LoVo (cell line): ENCODE data around the gene ERN1.
"Not testable (repeated sequence)": the region's sequence is repeated elsewhere in the genome, so short reads cannot be mapped to it uniquely, and the experiment has no call there.

ENCODE experiments used
- DNase-seq: peaks from one replicate; pipeline ENCODE4 v3.0.0-alpha.2; 2016; ENCODE audit warnings: low spot score

ERN1 gene

DNA sequence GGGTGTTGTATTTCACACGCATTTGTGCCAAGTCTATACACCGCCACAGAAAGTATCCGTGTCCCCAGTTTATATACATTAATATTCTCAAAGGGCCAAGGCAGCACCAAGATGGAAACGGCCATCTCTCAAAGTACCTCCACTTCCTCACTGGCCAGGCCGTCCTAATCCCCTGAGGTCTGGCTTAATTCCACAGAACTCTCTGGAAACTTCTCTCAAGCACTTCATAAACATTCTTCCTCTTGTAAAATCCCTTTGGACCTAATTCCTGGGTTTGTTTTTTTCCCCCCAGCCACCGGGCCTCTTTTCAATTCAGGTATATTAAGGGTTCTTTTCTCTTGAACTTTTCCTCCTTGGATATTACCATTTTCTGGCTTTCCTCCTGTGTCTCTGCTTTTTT lies 5.1 kb upstream of the ERN1 start:
- DNase-seq = no peak

DNA sequence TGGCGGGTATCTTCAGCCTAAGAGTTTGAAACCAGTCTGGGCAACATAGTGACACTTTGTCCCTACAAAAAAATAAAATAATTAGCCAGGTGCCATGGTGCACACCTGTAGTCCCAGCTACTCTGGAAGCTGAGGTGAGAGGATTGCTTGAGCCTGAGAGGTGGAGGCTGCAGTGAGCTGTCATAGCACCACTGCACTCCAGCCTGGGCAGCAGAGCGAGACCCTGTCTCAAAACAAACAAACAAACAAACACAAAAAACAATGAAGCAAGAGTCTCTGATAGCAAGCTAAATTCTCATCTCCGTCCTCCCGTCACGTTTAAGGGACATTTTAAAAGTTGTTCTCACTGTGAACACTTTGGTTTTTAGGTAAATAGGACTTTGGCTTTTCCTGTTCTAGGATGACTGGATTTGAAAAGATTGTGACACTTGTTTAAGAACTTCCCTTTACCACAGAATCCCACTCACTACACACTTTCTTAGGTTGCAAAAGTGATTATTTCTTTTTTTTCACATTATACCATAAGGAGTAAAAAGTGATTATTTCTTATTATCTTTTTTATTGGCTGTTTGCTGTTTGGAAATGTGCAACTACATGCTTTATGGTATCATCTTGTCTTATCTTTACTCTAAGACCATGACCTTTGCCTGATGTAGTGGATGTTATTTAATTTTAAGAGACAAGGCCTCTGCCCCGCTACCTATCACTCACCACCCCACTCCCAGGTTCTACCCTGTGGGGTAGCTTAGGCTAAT lies 4.4 kb upstream of the ERN1 start:
- no peak for DNase-seq

DNA sequence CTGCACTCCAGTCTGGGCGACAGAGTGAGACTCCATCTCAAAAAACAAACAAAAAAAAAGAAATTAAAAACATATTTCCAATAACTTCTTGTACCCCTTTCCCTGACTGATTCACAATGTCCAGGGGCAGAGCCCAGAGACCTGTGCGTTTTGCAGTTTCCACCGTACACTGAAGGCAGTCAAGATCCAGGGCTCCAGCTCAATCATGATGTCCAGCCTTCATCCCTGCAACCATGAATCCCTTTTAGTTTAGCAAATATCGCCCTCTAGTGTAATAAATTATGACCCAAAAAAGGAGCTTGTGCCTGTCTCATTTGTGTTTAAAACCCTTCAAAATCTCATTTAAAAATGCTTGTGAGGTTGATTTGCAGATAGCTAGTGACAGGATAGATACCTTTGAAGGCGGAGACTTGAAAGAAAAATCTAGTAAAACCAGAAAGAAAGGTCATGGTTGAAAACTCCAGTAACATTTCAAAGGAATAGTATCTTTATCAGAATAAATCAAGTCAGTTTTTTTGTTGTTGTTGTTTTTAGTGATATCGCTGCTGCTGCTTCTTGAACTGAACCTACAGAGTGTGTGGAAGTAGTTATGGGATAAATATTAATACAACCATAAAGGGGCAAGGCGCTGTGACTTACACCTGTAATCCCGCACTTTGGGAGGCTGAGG lies 3.7 kb upstream of the ERN1 start:
- DNase-seq = peak; percentile 71

DNA sequence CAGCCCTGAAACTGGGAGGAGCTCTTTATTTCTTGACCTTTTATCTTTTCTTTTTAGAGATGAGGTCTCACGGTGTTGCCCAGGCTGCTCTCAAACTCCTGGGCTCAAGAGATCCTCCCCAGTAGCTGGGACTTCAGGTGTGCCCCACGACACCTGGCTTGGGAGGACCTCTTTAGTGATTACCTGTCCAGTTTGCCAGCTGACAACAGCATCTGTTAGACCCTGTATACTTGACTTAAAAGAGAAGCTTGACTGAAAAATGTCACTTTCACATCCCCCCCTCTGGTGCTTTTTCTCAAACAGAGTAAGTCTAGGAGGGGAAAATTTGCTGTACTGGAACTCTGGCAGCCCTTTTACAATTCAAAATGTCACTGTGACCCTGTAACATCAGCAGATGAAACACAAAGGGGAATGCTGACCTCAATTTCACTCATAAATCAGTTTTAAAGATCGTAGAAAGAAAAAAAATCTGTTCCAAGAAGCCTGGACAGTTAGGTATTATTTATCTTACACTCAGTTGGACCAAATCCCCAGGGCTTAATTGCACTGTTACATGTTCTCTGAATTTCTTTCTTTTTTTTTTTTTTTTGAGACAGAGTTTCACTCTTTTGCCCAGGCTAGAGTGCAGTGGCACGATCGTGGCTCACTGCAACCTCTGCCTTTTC lies 1.8 kb upstream of the ERN1 start:
- no peak for DNase-seq

DNA sequence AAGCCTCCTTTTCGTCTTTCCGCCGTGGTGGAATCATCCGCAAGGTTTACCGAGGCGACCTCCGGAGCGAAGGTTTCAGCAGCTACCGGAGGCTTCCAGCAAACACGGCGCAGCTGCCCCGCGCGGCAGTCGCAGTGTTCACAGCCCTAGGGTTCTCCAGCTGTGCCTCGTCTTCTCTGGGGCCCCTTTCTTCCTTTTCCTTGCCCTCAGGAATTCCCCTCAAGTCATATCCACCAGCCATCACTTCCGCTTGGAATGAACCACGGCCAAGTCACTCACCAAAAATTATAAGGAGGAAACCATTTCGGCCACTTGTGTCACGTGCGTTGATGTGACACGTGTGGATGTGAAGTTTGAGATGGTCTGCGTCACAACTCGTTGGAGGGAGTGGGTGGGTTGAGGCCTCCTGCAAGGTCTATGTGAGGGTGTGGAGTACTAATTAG lies 636 bp upstream of the ERN1 start:
- DNase-seq = no peak

DNA sequence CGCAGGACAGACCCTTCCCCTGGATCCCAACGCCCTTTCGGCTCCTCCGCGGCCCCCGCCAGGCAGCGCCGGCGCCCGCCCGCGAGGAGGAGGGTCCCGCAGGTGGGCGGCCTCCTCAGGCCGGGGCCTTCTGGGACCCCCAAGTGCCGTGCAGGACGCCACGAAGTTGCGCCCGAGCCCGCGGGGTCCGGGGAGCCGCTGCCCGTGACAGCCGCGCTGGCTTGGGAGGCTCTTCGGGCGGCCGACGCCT lies 504 bp downstream of the ERN1 start:
- no peak for DNase-seq

DNA sequence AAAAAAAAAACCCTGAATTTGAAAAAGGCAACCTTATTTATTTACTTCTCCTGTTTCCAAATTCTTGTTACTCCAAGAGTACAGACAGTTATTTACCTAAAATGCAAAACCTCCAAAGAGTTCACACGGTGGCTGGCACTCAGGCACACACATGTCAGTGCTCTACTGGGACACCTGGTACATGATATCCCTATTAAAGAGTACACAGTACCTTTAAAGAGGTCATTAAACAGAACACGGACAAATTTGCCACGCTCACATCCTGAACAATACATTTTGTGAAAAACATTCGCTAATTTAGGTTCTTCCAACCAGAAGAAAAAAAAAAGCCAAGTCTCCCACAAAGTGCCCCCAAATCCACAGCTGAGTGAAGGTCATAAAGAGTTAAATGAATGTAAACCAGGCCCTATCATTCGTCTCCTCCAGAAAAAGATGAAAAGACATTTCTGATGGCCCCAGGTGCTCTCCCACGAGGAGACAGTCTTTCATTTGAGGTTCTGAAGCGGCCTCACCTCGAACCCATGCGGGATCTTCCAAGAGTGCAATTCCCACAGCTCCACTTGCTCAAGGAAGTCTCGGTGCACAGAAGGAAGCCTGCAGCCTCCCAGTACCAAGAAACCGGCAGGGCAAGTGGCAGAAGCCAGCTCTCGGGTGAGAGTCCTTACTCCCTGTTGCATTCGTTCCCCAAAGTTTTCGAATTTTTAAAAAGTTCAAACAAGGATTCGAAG lies 993 bp downstream of the ERN1 start:
- no peak for DNase-seq

DNA sequence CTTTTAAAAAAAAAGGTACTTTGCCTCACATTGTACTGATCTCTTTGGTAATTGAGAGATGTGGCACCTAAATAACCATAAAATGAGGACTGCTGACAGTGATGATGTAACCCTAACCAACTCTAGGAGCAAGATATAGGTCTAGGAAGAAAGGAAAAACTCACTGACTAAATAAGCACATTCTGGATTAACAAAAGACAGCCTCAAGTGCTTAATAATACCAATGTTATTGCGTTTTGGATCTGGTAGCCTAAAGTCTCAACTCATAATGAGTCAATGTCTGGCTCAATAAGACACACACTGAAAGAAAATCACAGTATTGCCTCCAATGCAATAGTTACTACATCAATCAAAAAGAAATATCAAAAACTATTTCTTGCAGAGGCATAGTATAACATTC lies 3.0 kb downstream of the ERN1 start:
- no peak for DNase-seq

DNA sequence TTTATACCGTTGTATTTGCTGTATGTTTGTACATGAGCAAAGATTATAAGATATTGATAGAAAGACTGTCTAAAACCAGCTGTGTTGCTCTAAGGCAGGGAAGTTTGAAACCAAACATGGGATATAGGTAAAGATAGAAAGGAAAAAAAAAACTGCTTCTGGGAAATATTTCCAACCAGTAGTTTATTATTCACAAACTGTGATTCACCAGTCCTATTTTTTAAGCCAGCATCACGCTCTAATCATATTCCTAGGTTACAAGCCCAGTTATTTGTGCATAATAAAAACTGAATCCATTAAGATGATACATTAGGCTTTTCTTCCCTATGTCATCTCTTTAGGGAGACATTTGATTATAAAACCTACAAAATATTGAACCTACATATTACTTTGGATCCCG lies 4.0 kb downstream of the ERN1 start:
- no peak for DNase-seq

DNA sequence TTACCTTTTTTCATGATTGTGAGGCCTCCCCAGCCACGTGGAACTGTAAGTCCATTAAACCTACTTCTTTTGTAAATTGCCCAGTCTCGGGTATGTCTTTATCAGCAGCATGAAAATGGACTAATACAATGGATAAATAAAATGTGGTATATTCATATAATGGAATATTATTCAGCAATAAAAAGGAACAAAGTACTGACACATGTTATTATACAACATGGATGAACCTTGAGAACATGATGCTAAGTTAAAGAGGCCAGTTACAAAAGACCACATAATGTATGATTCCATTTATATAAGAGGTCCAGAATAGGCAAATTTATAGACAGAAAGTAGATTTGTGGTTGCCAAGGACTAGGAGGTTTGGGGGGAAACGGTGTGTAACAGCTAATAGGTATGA lies 5.3 kb downstream of the ERN1 start:
- no peak for DNase-seq

DNA sequence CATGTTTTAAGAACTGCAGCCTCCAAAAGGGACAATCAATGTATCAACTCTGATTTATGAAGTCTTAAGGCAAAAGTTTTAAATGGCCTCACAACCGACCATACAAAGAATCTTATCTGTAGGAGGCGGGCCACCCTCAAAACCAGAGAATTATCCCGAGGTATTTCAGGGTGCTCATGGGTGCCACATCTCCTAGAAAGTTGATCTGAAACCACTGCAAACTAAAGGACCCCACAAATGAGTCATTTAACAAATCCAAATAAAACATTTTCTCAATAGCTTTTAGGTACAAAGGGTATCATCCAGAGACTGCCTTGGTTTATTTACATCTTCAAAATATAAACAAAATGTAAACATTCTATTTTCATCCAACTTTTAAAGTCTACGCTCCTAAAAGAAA lies 6.8 kb downstream of the ERN1 start:
- no peak for DNase-seq

DNA sequence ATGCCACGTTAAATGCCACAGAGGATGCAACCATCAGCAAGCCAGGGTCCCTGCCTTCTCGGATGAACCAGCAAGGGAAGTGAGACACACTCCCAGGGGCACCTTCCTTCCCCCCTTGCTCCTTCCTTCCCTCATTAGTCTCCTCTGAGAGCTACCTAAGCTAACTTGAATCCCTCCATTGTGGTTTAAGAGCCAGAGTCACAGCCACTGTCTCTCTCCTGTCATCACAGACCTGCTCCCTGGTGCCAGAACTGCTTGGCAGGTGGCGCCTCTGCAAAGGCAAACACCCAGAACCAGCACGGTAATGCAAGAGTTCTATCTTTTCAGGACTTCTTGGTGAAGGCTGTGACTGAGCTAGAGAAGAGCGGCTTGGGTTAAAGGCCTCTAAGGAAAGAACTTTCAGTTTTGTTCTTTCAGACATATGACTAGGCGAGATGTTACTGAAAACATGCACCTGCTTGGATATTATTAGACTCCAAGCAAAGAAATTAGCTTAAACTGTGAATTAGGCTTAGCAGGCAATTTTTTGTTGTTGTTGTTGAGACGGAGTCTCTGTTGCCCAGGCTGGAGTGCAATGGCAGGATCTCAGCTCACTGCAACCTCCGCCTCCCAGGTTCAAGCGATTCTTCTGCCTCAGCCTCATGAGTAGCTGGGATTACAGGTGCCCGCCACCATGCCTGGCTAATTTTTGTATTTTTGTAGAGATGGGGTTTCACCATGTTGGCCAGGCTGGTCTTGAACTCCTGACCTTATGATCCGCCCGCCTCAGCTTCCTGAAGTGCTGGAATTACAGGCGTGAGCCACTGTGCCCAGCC lies 8.8 kb downstream of the ERN1 start:
- not testable (repeated sequence) for DNase-seq

DNA sequence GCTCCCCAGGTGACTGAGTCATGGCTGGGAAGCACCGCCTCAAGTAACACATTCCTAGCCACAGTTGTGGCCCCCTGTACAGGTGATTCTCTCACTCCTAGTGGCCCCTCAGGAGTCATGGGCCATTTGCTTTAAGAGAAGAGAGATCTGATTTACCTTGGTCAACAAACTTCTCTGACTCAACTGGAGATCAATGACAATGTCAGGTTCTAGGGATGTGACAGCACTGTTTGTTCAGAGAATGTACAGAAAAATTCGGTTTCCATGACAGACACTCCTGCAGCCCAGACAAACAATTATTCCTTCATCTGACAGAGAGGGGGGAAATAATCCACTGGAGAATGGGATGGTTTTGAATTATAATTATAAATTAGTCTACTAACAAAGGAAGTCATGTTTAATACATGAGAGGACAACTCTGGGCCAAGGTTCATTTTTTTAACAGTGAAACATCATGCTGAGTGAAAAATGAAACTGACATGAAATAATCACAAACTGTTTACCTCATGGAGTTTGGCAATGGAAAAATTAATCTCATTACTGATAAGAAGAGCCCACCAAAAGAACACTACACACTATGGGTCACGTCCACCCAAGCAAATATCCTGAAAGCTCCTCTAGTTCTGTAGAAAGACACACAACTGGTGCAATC lies 9.7 kb downstream of the ERN1 start:
- DNase-seq = no peak

DNA sequence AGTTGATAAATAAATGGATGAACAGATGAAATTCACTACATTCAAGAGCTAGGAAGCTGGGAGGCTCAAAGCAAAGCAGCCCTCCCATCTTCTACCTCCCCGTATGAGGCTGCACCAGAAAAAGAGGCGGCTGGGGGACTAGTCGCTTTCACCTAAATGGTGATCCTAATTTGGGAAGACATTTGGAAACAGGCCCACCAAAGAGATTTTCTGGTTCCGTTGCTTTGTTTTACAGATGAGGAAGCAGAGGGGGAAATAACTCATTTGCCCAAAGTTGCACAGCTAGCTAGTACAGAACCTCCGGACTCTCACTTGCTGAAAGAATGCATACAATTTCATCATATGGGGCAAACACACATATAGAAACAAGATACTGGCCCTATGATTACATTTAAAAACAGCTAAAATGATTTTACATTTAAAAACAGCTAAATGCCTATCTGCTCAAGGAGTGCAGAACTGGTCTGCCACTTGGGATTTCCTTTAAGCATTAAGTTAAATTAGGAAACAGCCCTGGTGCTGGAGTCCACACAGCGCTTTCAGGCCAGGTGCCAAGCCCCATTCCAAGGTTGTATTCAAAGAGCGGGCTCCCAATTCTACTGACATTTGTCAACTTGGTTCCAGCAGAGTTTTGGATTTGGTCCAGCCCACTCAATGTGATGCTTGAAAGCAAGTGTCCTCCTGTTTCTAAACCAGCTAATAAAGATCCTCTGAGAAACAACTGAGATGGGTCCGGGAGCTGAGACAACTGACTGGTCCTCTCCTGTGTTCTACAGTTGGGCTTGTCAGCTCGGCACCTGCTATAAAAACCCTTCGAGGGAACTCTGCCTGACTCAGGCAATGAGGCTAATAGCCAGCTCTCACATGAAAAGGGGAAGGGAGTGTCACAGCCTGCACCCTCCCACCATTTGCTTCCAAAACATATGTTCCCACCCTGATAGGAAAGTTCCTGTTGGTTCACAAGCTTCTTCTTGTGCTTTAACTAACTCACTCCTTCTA lies 11.7 kb downstream of the ERN1 start:
- no peak for DNase-seq

DNA sequence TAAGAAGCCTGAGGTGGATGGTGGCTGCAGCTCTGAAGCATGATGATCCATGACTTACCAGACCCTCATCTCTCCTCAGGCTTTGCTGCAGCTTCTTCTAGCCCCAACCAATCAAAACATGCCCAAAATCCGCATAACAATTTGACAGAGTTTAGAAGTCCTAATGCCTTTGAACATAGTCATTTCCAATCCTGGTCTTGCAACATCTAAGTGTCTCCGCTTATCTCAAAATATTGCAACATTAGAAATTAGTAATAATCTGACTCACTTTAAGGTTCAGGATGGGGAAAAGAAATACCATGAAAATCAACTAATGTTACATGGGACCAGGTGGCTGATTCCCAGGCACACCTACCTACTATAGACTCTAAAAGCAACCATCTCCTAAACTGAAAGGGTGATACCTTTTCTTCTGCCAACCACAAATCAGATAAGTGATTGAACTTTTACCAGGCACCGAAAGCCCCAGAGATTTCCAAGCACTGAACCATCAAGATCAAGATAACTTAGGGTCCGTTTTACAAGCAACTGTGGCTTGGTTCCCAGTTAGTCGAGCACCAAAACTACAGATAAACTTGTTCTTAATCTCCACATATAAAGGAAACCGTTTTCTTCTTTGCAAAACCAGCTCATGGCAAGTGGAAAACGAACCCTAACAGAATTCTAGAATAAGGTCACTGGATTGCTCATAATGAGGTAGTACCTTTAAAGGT lies 14.0 kb downstream of the ERN1 start:
- DNase-seq = no peak

DNA sequence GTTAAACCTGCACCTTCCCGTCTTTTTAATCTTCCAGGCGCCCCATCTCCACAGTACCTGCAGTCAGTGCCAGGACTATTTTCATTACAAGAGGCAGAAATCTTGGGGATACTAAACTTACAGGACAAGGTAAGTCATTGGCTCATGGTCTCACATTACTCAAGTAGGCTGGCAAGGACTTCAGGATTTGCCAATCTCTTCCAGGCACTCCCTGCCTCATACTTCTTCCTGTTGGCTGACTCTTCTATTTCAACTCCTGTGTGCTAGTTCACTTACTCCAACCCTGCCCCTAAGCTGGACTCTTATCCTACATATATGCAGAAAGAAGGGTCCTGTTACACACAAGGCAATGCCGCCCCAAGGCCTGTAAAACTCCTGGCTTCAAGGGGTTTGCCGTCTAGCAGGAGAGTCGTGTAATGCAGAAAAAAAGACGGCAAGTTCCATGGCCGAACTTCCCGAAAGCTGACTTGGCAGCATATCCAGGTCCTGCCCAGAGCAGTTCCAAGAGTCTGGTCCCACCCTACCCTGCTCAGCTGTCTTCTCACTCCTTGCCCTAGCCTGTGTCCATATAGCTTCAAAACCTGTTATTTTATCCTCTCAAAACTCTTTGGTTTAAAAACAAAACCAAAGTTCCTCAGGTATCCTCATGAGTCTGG lies 14.8 kb downstream of the ERN1 start:
- no peak for DNase-seq

DNA sequence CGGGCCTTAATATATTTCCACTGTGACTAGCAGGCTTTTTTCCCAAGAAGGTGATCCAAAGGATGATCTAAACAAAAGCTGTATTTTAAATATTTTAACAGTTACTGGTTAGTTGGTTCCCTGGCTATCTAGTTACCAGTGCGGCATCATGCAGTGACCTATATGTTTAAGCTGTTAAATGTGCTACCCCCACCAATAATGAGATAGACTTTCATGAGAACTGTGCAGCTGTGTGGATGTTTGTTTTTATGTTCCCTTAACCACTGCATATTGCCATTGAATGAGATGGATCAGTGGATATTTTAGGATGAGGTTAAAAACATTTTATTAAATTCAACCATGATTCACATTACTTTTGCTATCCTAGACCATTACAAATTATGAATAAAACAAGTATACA lies 16.9 kb downstream of the ERN1 start:
- no peak for DNase-seq

DNA sequence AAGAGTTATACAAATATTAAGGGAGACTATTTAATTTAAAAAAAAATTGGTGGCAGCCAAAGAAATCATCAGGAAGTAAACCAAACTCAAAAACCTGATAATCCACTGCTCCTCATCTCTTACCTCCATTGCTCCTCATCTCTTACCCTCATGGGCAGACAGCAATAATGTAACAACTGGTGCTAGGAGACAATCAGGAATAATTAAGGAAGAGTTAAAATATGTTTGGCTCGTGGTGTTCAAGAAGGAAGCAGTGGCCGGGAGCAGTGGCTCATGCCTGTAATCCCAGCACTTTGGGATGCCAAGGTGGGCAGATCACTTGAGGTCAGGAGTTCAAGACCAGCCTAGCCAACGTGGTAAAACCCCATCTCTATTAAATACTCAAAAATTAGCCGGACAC lies 18.1 kb downstream of the ERN1 start:
- no peak for DNase-seq
